HUES6 (cell line): Measurements from ENCODE around the gene CACNA1B.

Source experiments
- H3K27ac ChIP-seq: 2 replicates; pipeline ENCODE4 v1.7.0; 2013; ENCODE audit warnings: low read depth, mild to moderate bottlenecking, low read length, inconsistent platforms
- H3K27me3 ChIP-seq: 2 replicates; pipeline ENCODE4 v1.6.1; 2013; ENCODE audit warnings: low read length; ENCODE audit not compliant: control insufficient read depth, insufficient read depth
- H3K36me3 ChIP-seq: 2 replicates; pipeline ENCODE4 v1.6.1; 2013; ENCODE audit warnings: low read length; ENCODE audit not compliant: control insufficient read depth, insufficient read depth
- H3K4me1 ChIP-seq: 2 replicates; pipeline ENCODE4 v1.6.1; 2013; ENCODE audit warnings: low read length; ENCODE audit not compliant: control insufficient read depth, insufficient read depth
- H3K4me3 ChIP-seq: 2 replicates; pipeline ENCODE4 v1.5.1; 2013; ENCODE audit warnings: low read depth, low read length
- H3K9ac ChIP-seq: one replicate; pipeline ENCODE4 v1.6.1; 2013; ENCODE audit warnings: mild to moderate bottlenecking, low read length
- H3K9me3 ChIP-seq: 2 replicates; pipeline ENCODE4 v1.6.1; 2013; ENCODE audit warnings: low read depth, low read length; ENCODE audit not compliant: control insufficient read depth, insufficient read depth

CACNA1B gene

GRCh38 chr9:137891588-137892423, 14.2 kb downstream of the CACNA1B start:
- no peaks in the 10 kb centered on the region for H3K36me3 ChIP-seq
- H3K27ac ChIP-seq, result no peak overlapping the region
- no peaks in the 10 kb centered on the region for H3K9me3 ChIP-seq
- H3K27me3 ChIP-seq, result no peaks in the 10 kb centered on the region
- H3K4me3 ChIP-seq, result no peak overlapping the region
- H3K9ac ChIP-seq, result no peak overlapping the region
- no peaks in the 10 kb centered on the region for H3K4me1 ChIP-seq

- H3K9me3 ChIP-seq, result no peaks in the 10 kb centered on the region
- H3K36me3 ChIP-seq, result no peaks in the 10 kb centered on the region
- no peaks in the 10 kb centered on the region for H3K27me3 ChIP-seq
- no peak overlapping the region for H3K9ac ChIP-seq
- H3K4me3 ChIP-seq, result no peak overlapping the region
- H3K4me1 ChIP-seq, result no peaks in the 10 kb centered on the region
- H3K27ac ChIP-seq, result no peak overlapping the region
Measured at GRCh38 chr9:137892424-137893191, 15.0 kb downstream of the CACNA1B start.

- Histone ChIP-seq H3K27ac (no peak overlapping the region), H3K4me3 (no peak overlapping the region), H3K9ac (no peak overlapping the region), H3K36me3 (no peaks in the 10 kb centered on the region), H3K27me3 (no peaks in the 10 kb centered on the region), H3K4me1 (no peaks in the 10 kb centered on the region), H3K9me3 (no peaks in the 10 kb centered on the region)
Measured at GRCh38 chr9:137893670-137894069, 16.1 kb downstream of the CACNA1B start.

GRCh38 chr9:137899551-137900360, 22.2 kb downstream of the CACNA1B start:
- H3K36me3 ChIP-seq, result no peaks in the 10 kb centered on the region
- H3K9ac ChIP-seq, result no peak overlapping the region
- H3K4me3 ChIP-seq, result no peak overlapping the region
- H3K27ac ChIP-seq, result no peak overlapping the region
- H3K9me3 ChIP-seq, result peaks cover 4% of the 10 kb centered on the region
- no peaks in the 10 kb centered on the region for H3K27me3 ChIP-seq
- H3K4me1 ChIP-seq, result no peaks in the 10 kb centered on the region

GRCh38 chr9:137900584-137901310, 23.2 kb downstream of the CACNA1B start:
- no peak overlapping the region for H3K9ac ChIP-seq
- no peaks in the 10 kb centered on the region for H3K4me1 ChIP-seq
- H3K27me3 ChIP-seq, result no peaks in the 10 kb centered on the region
- peaks cover 4% of the 10 kb centered on the region for H3K9me3 ChIP-seq
- no peaks in the 10 kb centered on the region for H3K36me3 ChIP-seq
- no peak overlapping the region for H3K4me3 ChIP-seq
- no peak overlapping the region for H3K27ac ChIP-seq

GRCh38 chr9:137902646-137903045, 25.1 kb downstream of the CACNA1B start:
- H3K27me3 ChIP-seq, result no peaks in the 10 kb centered on the region
- peaks cover 4% of the 10 kb centered on the region for H3K9me3 ChIP-seq
- no peak overlapping the region for H3K9ac ChIP-seq
- no peaks in the 10 kb centered on the region for H3K36me3 ChIP-seq
- H3K4me3 ChIP-seq, result no peak overlapping the region
- H3K4me1 ChIP-seq, result no peaks in the 10 kb centered on the region
- H3K27ac ChIP-seq, result no peak overlapping the region

- H3K9me3 ChIP-seq, result peaks cover 4% of the 10 kb centered on the region
- H3K4me3 ChIP-seq, result no peak overlapping the region
- H3K36me3 ChIP-seq, result no peaks in the 10 kb centered on the region
- no peak overlapping the region for H3K9ac ChIP-seq
- H3K27ac ChIP-seq, result no peak overlapping the region
- no peaks in the 10 kb centered on the region for H3K4me1 ChIP-seq
- no peaks in the 10 kb centered on the region for H3K27me3 ChIP-seq
Measured at GRCh38 chr9:137905740-137906139, 28.2 kb downstream of the CACNA1B start.

- no peak overlapping the region for H3K4me3 ChIP-seq
- H3K4me1 ChIP-seq, result no peaks in the 10 kb centered on the region
- H3K27me3 ChIP-seq, result no peaks in the 10 kb centered on the region
- no peaks in the 10 kb centered on the region for H3K9me3 ChIP-seq
- no peak overlapping the region for H3K27ac ChIP-seq
- H3K36me3 ChIP-seq, result no peaks in the 10 kb centered on the region; the same call in 1 of the 2 replicates
- H3K9ac ChIP-seq, result no peak overlapping the region
Measured at GRCh38 chr9:137907776-137908175, 30.2 kb downstream of the CACNA1B start.

GRCh38 chr9:137912671-137913070, 35.1 kb downstream of the CACNA1B start:
- Histone ChIP-seq H3K27ac (no peak overlapping the region), H3K9ac (no peak overlapping the region), H3K36me3 (peaks cover 26% of the 10 kb centered on the region; the same call in 1 of the 2 replicates), H3K4me3 (no peak overlapping the region), H3K4me1 (no peaks in the 10 kb centered on the region), H3K9me3 (no peaks in the 10 kb centered on the region), H3K27me3 (no peaks in the 10 kb centered on the region)

- Histone ChIP-seq H3K36me3 (peaks cover 30% of the 10 kb centered on the region; the same call in 1 of the 2 replicates), H3K4me3 (no peak overlapping the region), H3K27me3 (no peaks in the 10 kb centered on the region), H3K27ac (no peak overlapping the region), H3K9ac (no peak overlapping the region), H3K4me1 (no peaks in the 10 kb centered on the region), H3K9me3 (no peaks in the 10 kb centered on the region)
Measured at GRCh38 chr9:137913132-137913531, 35.5 kb downstream of the CACNA1B start.
